Dendritic cell treated with granulocyte-macrophage colony-stimulating factor and Interleukin-4, amounts not matched to agents 40 ng/mL and 50 ng/mL, for 4 days (primary cell): Measurements from ENCODE around the gene USP16.
"Not testable (repeated sequence)": the region's sequence is repeated elsewhere in the genome, so short reads cannot be mapped to it uniquely, and the experiment has no call there.

ENCODE experiments used
- H3K27ac Mint-ChIP-seq: one replicate; pipeline ENCODE4 v1.8.0; 2022; ENCODE audit warnings: mild to moderate bottlenecking, mixed read lengths
- H3K27me3 Mint-ChIP-seq: one replicate; pipeline ENCODE4 v1.8.0; 2022; ENCODE audit warnings: mild to moderate bottlenecking, mixed read lengths
- H3K36me3 Mint-ChIP-seq: one replicate; pipeline ENCODE4 v1.8.0; 2022; ENCODE audit warnings: low read depth, mixed read lengths
- H3K4me1 Mint-ChIP-seq: one replicate; pipeline ENCODE4 v1.8.0; 2022; ENCODE audit warnings: low read depth, mixed read lengths
- H3K4me3 Mint-ChIP-seq: one replicate; pipeline ENCODE4 v1.8.0; 2022; ENCODE audit warnings: mild to moderate bottlenecking, moderate library complexity, mixed read lengths
- H3K9me3 Mint-ChIP-seq: one replicate; pipeline ENCODE4 v1.8.0; 2022; ENCODE audit warnings: mixed read lengths
- intact Hi-C: fragments of 100-400 bp; cut with micrococcal nuclease; formaldehyde crosslinking; loops from one replicate; pipeline ENCODE4 v1.15.0; 2022

USP16 gene

DNA sequence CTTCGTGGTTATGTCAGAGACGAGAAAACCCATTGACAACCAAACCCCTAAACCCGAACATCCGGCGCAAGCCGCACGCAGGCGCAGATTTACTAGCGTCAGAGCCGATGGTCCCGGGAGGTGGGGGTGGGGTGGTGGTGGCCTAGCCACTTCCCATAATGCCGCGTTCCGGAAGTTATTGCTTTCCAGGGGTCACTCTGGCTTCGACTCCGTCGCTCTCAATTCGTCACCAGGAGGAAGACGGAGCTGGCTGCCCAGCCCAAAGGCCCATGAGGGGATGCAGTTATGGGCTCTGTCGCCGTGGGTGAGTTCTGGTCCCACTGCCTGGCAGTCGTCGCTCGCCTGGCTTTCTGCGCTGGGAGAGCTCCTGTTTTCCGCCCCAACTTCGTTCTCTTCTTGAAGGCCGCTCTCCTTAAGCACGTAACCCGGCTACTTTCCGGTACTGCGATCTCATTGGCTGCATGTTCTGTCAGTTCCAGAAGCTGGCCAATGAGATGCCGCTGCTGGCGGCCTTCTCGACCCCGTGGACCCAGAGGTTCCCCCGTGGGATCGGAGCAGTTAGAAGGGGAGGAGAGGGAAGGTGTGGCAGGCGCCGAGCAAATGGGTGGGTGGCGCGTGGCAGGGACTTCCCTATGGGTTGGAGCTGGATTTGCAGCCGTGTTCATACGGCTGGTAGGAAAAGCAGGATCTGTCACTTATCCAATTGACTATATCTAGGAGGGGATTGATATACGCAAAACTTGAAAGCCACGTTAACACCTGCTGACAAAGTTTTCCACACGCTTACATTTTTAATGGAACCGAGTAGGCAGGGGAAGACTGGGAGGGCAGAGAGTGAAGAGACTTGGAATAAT lies at the start of gene USP16:
TSS of gene USP16 (plus strand) at position 195 of the 854 bp plus-strand sequence. CDS start 3,246 bp downstream, outside the sequence.
- Mint-ChIP-seq H3K36me3 (peaks cover 43% of the 10 kb centered on the region), H3K4me1 (peaks cover 20% of the 10 kb centered on the region), H3K27me3 (no peaks in the 10 kb centered on the region), H3K27ac (peak within 1 kb of the TSS; percentile 98), H3K4me3 (peak within 1 kb of the TSS; percentile 86), H3K9me3 (no peaks in the 10 kb centered on the region)
- intact Hi-C loops: loop anchor here (1.0 to 5.0 kb wide), 3 partner anchors 22 to 48 kb away; partner anchors contain the start of genes CCT8 and LTN1

DNA sequence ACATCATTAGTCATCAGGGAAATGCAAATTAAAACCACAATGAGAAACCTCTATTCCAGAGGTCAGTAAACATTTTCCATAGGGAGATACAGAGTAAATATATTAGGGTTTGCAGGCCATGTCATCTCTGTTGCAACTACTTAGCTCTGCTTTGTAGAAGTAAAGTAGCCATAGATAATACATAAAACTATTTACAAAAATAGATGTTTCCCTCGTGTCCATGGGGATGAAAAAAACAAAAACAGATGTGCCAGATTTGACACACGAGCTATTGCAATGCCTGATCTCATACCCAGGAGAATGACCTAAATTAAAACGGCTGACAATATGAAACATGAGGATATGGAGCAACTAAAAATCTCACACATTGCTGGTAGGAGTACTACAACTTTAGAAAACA lies 49.1 kb upstream of the USP16 start:
- Mint-ChIP-seq H3K4me1 (no peaks in the 10 kb centered on the region), H3K4me3 (no peak overlapping the region), H3K9me3 (no peaks in the 10 kb centered on the region), H3K27ac (no peak overlapping the region), H3K36me3 (peaks cover 86% of the 10 kb centered on the region), H3K27me3 (no peaks in the 10 kb centered on the region)
- intact Hi-C loops: no loop called here

DNA sequence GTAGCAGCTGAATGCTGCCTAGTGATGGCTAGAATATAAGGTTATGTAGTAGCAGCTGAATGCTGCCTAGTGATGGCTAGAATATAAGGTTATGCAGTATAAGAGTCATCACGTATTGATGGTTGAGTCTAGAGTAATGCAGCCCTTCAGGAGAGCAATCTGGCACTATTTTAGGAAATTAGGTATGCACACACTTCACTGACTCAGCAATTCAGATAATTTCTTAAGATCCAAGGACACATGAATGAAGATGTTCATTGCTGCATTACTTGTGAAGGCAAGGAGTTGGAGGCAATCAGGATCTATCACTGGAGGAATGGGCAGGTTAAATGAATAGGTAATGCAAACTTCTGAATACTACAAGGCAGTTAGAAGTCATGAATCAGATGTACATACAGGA lies 45.4 kb upstream of the USP16 start:
- no peak overlapping the region for H3K27ac Mint-ChIP-seq
- no peaks in the 10 kb centered on the region for H3K4me1 Mint-ChIP-seq
- no peak overlapping the region for H3K4me3 Mint-ChIP-seq
- peaks cover 96% of the 10 kb centered on the region for H3K36me3 Mint-ChIP-seq
- no peaks in the 10 kb centered on the region for H3K27me3 Mint-ChIP-seq
- intact Hi-C loops: no loop called here
- no peaks in the 10 kb centered on the region for H3K9me3 Mint-ChIP-seq

DNA sequence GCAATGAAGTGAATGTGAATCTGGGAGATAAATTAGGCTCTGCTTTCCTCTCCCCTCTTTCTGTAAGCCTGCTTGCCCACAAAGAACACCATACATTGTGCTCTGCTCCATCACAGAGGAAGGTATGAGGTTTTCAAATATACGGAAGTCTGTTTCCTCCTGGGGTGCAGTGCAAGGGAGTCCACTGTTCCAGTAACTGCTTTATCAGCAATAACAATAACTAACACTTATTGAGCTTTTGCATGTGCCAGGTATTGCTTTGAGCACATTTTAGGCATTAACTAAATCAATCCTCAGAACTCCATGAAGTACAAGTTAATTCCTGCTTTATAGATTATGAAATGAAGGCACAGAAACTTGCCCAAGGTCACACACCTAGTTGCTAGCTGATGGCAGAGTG lies 41.8 kb upstream of the USP16 start:
- no peak overlapping the region for H3K4me3 Mint-ChIP-seq
- no peaks in the 10 kb centered on the region for H3K27me3 Mint-ChIP-seq
- H3K27ac Mint-ChIP-seq: no peak overlapping the region
- H3K4me1 Mint-ChIP-seq: no peaks in the 10 kb centered on the region
- peaks cover 79% of the 10 kb centered on the region for H3K36me3 Mint-ChIP-seq
- intact Hi-C loops: no loop called here
- no peaks in the 10 kb centered on the region for H3K9me3 Mint-ChIP-seq

DNA sequence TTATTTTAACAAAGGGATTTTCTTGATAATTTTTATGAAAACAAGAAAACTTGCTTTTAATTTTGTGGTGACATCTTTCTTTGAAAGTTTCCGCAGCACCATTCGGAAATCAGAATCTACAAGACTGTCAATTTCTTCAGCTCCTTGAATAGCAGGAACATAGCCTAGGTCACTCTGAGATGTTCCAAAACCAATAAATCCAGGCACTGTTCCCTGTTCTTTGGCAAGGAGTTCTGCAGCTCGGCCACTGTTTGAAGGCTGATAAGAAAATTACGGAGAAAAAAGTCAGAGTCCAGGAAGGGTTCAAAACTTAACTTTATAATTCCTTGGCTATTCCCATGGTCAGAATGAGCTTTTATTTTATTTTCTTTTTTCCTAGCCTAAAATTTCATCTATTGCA lies 37.8 kb upstream of the USP16 start:
- peaks cover 57% of the 10 kb centered on the region for H3K36me3 Mint-ChIP-seq
- H3K4me3 Mint-ChIP-seq: no peak overlapping the region
- H3K27ac Mint-ChIP-seq: no peak overlapping the region
- peaks cover 22% of the 10 kb centered on the region for H3K4me1 Mint-ChIP-seq
- intact Hi-C loops: no loop called here
- H3K27me3 Mint-ChIP-seq: no peaks in the 10 kb centered on the region
- no peaks in the 10 kb centered on the region for H3K9me3 Mint-ChIP-seq

DNA sequence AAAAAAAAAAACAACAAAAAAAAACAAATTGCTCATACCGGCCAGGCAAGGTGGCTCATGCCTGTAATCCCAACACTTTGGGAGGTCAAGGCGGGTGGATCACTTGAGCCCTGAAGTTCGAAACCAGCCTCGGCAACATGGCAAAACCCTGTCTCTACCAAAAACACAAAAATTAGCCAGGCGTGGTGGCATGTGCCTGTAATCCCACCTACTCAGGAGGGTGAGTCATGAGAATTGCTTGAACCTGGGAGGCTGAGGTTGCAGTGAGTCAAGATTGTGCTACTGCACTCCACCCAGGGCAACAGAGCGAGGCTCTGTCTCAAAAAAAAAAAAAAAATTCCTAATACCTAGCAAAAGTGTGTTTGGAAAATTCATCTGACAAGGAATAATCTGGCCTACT lies 36.3 kb upstream of the USP16 start:
- intact Hi-C loops, H3K9me3 Mint-ChIP-seq, H3K4me3 Mint-ChIP-seq, H3K27ac Mint-ChIP-seq, H3K27me3 Mint-ChIP-seq: not testable (repeated sequence)
- peaks cover 54% of the 10 kb centered on the region for H3K36me3 Mint-ChIP-seq
- peaks cover 27% of the 10 kb centered on the region for H3K4me1 Mint-ChIP-seq

DNA sequence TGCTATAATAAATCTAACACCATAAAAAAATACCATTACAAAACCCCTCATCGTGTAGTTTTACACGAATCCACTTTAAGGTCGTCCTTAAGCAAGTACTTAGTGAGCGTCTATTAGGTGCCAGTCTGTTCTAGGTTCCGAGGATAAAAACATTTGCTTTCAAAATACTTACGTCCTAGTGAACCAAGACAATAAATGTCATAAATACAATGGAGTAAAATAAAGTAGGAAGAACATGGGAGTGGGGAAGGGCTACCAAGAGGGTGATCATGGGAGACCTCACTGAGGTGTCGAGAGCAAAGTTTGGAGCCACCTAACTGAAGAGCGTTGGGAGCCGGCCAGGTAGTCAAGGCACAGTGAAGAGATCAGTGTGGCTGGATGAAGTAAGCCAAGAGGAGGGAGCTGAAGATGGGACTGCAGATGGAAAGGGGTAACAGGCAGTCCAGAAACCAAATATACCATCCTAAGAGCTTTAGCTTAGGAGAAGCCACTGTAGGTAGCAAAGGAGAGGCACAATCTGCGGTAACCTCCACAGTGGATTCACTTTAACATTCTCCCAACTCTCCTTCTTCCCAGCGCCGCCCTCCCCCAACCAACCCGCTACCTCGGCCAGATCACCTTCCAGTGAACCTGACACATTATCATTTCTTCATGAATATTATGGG lies 32.5 kb upstream of the USP16 start:
- H3K4me1 Mint-ChIP-seq: peaks cover 27% of the 10 kb centered on the region
- no peaks in the 10 kb centered on the region for H3K27me3 Mint-ChIP-seq
- intact Hi-C loops: loop anchor here (1.0 to 10.0 kb wide), 3 partner anchors 33 to 107 kb away; partner anchors contain the start of gene CCT8
- peak overlapping the region; percentile 86 for H3K4me3 Mint-ChIP-seq
- peaks cover 30% of the 10 kb centered on the region for H3K36me3 Mint-ChIP-seq
- no peaks in the 10 kb centered on the region for H3K9me3 Mint-ChIP-seq
- H3K27ac Mint-ChIP-seq: peak overlapping the region; percentile 99

DNA sequence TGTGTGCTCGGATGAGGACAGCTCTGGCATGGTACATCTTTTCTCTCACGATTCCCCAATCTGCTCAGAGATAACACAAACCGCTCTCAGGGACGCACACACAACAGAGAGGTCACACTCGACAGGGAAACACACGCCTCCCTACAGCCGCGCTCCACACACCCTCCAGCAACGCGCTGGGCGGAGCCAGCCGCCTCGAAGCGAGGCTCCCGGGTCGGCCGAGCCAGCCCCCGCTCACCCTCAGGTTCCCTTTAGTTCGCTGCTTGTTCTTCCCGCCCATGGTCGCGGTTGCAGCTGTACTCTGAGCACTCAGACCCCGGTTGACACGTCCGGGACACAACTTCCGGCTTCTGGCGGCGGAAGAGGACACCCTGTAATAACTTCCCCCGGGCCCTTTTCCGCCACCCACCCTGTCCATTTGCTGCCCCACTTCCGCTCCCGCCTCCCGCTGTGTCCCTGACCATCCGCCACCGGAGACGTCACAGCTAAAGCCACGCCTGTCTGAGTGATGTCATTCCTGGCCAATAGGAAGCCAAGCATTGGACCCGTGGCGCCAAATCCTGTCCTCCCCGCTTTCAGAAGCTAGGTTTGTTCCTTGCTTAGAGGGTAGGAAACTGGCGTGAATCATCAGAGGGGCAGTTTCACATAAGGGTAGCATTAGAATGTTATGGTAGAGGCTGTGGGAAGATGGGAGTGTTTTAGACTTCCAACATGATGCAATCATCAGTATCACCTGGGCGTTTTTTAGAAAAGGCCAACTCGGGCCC lies 31.8 kb upstream of the USP16 start, which contains the start of gene LTN1:
TSS of gene LTN1 (minus strand) at position 352 of the 767 bp plus-strand sequence. CDS start at position 280, 72 bp downstream.
- intact Hi-C loops: loop anchor here (1.0 to 10.0 kb wide), 4 partner anchors 10 to 108 kb away; partner anchors contain the start of gene CCT8
- Mint-ChIP-seq H3K36me3 (peaks cover 30% of the 10 kb centered on the region), H3K27ac (peak within 1 kb of the TSS; percentile 99), H3K4me1 (peaks cover 27% of the 10 kb centered on the region), H3K4me3 (peak within 1 kb of the TSS; percentile 86), H3K9me3 (no peaks in the 10 kb centered on the region), H3K27me3 (no peaks in the 10 kb centered on the region)

DNA sequence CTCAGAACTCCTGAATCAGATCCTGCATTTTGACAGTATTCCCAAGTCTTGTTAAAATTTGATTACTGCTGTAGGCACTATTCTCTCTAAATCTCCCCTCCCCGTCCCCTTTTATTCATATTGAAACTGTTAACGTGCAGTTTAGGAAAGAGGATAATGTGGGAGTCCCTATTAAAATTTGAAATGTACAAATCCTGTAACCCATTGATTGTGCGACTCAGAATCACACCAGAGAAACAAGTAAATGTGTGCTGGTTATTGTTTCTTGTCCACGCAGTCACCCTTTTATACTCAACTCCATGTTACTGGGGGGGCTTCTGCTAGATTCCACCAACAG lies 31.2 kb upstream of the USP16 start:
- intact Hi-C loops: loop anchor here (1.0 to 10.0 kb wide), 2 partner anchors 9 to 108 kb away; a partner anchor contains a TSS
- Mint-ChIP-seq H3K9me3 (no peaks in the 10 kb centered on the region), H3K4me3 (no peak overlapping the region), H3K4me1 (peaks cover 27% of the 10 kb centered on the region), H3K27me3 (no peaks in the 10 kb centered on the region), H3K27ac (peak overlapping the region; percentile 99), H3K36me3 (peaks cover 27% of the 10 kb centered on the region)

DNA sequence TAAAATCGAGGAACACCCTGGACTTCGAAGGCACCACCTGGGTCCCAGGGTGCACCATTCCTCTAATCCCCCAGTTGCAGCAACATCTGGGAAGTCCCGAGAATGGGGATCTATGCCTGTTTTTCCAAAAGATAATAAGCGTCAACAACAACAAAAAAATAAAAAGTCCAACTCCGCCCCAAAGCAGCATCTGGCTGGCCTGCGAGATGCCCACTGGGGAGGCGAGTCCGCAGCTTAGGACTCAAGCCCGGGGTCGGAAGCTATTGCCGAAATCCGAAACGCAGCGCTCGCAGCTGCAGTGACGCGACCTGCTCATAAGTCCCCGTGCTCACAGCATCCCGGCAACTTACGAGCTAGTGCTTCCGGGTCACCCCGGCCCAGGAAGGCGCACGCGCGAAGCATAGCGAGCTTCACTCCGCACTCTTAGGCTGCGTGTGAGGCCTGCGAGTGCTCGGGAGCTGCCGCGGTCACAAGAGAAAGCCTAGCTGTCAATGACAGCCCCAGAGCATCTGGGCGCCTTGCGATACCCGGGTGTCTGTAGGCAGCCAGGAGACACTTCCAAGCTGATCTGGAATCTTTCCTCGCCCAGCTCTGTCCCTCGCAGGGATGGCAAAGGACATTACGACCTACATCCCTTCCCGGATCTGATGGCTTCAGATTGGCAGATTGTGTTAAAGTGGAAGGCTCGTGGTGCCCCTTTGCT lies 21.9 kb upstream of the USP16 start:
- Mint-ChIP-seq H3K27me3 (no peaks in the 10 kb centered on the region), H3K27ac (peak overlapping the region; percentile 93), H3K36me3 (peaks cover 16% of the 10 kb centered on the region), H3K4me3 (peak overlapping the region; percentile 72), H3K9me3 (no peaks in the 10 kb centered on the region), H3K4me1 (peaks cover 6% of the 10 kb centered on the region)
- intact Hi-C loops: loop anchor here (1.0 kb wide), 2 partner anchors 9 to 22 kb away; partner anchors contain the start of gene USP16

DNA sequence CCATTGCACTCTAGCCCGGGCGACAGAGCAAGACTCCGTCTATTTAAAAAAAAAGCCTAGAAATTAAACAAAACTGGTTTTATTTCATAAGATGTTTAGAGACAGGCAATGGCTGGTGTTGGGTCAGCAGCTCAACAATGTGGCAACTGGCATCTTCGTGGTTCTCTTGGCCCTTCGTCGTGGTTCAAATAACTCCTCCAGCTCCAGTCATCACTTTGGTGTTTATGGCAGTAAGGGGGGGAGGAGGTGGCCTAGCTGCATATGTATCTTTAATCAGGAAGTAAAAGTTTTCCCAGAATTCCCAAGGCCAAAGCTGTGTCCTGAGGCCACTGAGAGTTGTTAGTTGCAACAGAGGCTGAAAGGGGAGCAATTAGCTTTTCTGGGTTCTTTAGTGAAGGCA lies 18.8 kb upstream of the USP16 start:
- Mint-ChIP-seq H3K27me3 (no peaks in the 10 kb centered on the region), H3K4me3 (no peak overlapping the region), H3K27ac (no peak overlapping the region), H3K9me3 (no peaks in the 10 kb centered on the region), H3K36me3 (peaks cover 30% of the 10 kb centered on the region), H3K4me1 (peaks cover 6% of the 10 kb centered on the region)
- intact Hi-C loops: no loop called here

DNA sequence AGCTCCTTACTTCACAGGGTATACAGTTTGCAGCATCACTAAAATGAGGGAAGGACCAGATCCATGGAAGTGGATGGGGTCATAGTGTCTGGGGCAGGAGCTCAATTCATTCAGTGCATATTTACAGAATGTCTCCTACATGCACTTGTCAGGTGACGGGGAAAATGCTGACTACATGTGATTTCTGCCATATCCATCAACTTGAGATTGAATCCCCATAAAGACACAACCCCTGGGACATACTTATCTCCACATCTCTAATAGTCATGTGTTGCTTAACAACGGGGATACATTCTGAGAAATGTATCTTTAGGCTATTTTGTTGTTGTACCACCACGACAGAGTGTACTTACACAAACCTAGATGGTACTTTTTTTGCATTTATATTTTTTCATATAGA lies 17.3 kb upstream of the USP16 start:
- no peaks in the 10 kb centered on the region for H3K9me3 Mint-ChIP-seq
- H3K27me3 Mint-ChIP-seq: no peaks in the 10 kb centered on the region
- H3K4me3 Mint-ChIP-seq: no peak overlapping the region
- H3K27ac Mint-ChIP-seq: no peak overlapping the region
- peaks cover 6% of the 10 kb centered on the region for H3K4me1 Mint-ChIP-seq
- intact Hi-C loops: no loop called here
- H3K36me3 Mint-ChIP-seq: peaks cover 32% of the 10 kb centered on the region

DNA sequence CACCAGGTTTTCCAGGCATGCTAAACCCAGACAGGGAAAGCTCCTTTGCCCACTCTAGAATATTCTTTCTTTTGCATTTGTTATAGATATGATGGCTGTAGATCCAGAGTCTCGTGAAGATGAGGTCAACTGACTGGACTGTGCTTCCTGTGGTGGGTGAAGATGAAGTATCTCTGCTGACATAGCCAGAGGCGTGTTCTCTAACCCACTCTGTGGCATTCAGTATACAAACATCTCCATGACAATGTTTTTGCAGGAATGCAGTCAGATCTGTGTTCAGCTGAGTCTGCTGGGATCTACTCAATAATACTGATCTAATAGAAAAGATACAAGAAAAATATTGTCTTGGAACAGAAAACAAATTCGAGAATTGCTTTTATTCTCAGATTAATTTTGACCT lies 16.7 kb upstream of the USP16 start:
- H3K4me3 Mint-ChIP-seq: no peak overlapping the region
- no peak overlapping the region for H3K27ac Mint-ChIP-seq
- H3K9me3 Mint-ChIP-seq: no peaks in the 10 kb centered on the region
- H3K36me3 Mint-ChIP-seq: peaks cover 32% of the 10 kb centered on the region
- peaks cover 6% of the 10 kb centered on the region for H3K4me1 Mint-ChIP-seq
- H3K27me3 Mint-ChIP-seq: no peaks in the 10 kb centered on the region
- intact Hi-C loops: no loop called here
